Measurements from ENCODE around the gene CAMK2A. TPM values are rescaled to one million over a fixed set of nuclear protein-coding genes. Genes with fewer than 3 reads are reported as not detected.

The CAMK2A gene
- total RNA-seq, 2 donors from 2014 or later: 4.9 to 18.2 TPM

GRCh38 chr5:150316320-150316719 is 26.7 kb upstream of the CAMK2A start:
- H3K27me3 ChIP-seq: no peaks in the 10 kb centered on the region
- no peak for TF ChIP-seq CTCF (IDR thresholded peaks at IDR 0.05)
- H3K4me1 ChIP-seq: peaks cover 0 to 12% of the 10 kb centered on the region in 2 donors
- H3K36me3 ChIP-seq: no peaks in the 10 kb centered on the region
- H3K27ac ChIP-seq: no peak overlapping the region
- no peak overlapping the region for H3K4me3 ChIP-seq
- H3K9me3 ChIP-seq: no peaks in the 10 kb centered on the region
- no peak for DNase-seq (ENCODE audit: low spot score)

- no peaks in the 10 kb centered on the region for H3K27me3 ChIP-seq
- no peak for DNase-seq (ENCODE audit: low spot score)
- no peak for TF ChIP-seq CTCF (IDR thresholded peaks at IDR 0.05)
Measured at GRCh38 chr5:150315245-150315644, 25.7 kb upstream of the CAMK2A start.

GRCh38 chr5:150313921-150314716 is 24.5 kb upstream of the CAMK2A start:
- H3K36me3 ChIP-seq: no peaks in the 10 kb centered on the region
- H3K27me3 ChIP-seq: no peaks in the 10 kb centered on the region
- no peak overlapping the region for H3K27ac ChIP-seq
- no peaks in the 10 kb centered on the region for H3K4me1 ChIP-seq
- DNase-seq (ENCODE audit: low spot score): no peak
- H3K9me3 ChIP-seq: no peaks in the 10 kb centered on the region
- no peak for TF ChIP-seq CTCF (IDR thresholded peaks at IDR 0.05)
- H3K4me3 ChIP-seq: no peak overlapping the region

More at GRCh38 chr5:150315245-150315644, 25.7 kb upstream of the CAMK2A start:
- Histone ChIP-seq H3K4me3 (no peak overlapping the region), H3K27ac (no peak overlapping the region), H3K36me3 (no peaks in the 10 kb centered on the region), H3K4me1 (peaks cover 0 to 9% of the 10 kb centered on the region in 2 donors), H3K9me3 (no peaks in the 10 kb centered on the region)

- H3K9me3 ChIP-seq: no peaks in the 10 kb centered on the region
- H3K27ac ChIP-seq: no peak overlapping the region
- no peak for TF ChIP-seq CTCF (IDR thresholded peaks at IDR 0.05)
- no peak overlapping the region for H3K4me3 ChIP-seq
- H3K27me3 ChIP-seq: no peaks in the 10 kb centered on the region
- H3K4me1 ChIP-seq: no peaks in the 10 kb centered on the region
- no peak for DNase-seq (ENCODE audit: low spot score)
- no peaks in the 10 kb centered on the region for H3K36me3 ChIP-seq
Measured at GRCh38 chr5:150313501-150313900, 23.9 kb upstream of the CAMK2A start.

- no peak overlapping the region for H3K27ac ChIP-seq
- no peak for DNase-seq (ENCODE audit: low spot score)
- no peak overlapping the region for H3K4me3 ChIP-seq
- H3K4me1 ChIP-seq: no peaks in the 10 kb centered on the region
- no peaks in the 10 kb centered on the region for H3K27me3 ChIP-seq
- H3K9me3 ChIP-seq: no peaks in the 10 kb centered on the region
- H3K36me3 ChIP-seq: no peaks in the 10 kb centered on the region
- TF ChIP-seq CTCF (IDR thresholded peaks at IDR 0.05): no peak
Measured at GRCh38 chr5:150312518-150312917, 22.9 kb upstream of the CAMK2A start.
